ENCODE results near the gene ABLIM1. TPM values are rescaled to one million over a fixed set of nuclear protein-coding genes. Genes with fewer than 3 reads are reported as not detected.
A peak's percentile ranks its signal among the peaks of the same experiment; 100 is the strongest.

ABLIM1 gene
- total RNA-seq, 4 donors from 2014 or later, result 75.2 to 172 (median 110) TPM

DNA sequence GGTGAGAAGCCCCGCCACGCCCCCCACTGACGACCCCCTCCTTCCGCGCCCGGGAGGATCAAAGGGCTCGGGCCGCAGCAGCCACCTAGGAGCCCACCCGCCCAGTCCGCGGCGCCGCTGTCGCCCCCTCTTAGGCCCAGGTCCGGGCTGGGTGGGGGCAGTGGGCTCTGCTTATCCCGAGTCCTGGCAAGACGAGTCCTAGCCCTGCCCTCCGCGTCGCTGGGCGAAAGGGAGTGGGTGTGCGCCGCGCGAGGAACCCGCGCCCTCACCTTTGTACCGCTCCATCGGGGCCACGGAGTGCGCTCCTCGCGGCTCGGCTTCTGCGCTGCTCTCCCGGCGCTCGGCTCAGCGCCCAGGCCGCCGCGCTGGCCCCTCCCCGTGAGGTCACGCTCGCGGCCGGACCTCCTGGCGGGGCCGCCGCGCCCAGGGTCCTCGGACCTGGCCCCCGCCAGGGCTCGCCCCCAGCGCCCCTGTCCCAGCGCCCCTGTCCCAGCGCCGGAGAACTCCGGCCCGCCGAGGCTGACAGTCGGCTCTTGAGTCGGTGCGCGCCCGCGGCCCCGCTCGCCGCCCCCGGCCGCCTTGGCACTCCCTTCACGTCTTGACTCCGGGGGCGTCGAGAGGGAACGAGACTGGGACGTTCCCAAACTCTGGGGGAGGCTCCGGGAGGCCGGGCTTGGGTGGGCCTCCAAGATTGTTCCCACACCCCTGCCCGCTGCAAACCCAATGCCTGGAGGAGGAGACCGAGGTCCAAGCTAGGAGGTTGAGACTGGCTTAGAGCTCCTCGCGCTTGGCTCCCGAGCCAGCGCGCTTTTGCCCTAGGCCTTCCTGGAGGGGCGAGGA lies 253.7 kb downstream of the ABLIM1 start, which contains the start of gene AFAP1L2:
TSS of gene AFAP1L2 (minus strand) at position 332 of the 840 bp plus-strand sequence. CDS start at position 285, 47 bp downstream.
- peak; percentile 75 for ATAC-seq
- TF ChIP-seq POLR2AphosphoS5 (IDR thresholded peaks at IDR 0.05) (peak; percentile 54), POLR2A (IDR thresholded peaks at IDR 0.05) (peak; percentile 48 to 52), EP300 (IDR thresholded peaks at IDR 0.05) (no peak)
- TF ChIP-seq, protein P1, sequence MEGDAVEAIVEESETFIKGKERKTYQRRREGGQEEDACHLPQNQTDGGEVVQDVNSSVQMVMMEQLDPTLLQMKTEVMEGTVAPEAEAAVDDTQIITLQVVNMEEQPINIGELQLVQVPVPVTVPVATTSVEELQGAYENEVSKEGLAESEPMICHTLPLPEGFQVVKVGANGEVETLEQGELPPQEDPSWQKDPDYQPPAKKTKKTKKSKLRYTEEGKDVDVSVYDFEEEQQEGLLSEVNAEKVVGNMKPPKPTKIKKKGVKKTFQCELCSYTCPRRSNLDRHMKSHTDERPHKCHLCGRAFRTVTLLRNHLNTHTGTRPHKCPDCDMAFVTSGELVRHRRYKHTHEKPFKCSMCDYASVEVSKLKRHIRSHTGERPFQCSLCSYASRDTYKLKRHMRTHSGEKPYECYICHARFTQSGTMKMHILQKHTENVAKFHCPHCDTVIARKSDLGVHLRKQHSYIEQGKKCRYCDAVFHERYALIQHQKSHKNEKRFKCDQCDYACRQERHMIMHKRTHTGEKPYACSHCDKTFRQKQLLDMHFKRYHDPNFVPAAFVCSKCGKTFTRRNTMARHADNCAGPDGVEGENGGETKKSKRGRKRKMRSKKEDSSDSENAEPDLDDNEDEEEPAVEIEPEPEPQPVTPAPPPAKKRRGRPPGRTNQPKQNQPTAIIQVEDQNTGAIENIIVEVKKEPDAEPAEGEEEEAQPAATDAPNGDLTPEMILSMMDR (IDR thresholded peaks at IDR 0.05), result no peak
- Histone ChIP-seq H3K36me3 (no peaks in the 10 kb centered on the region), H3K27me3 (peaks cover 26% of the 10 kb centered on the region), H3K4me3 (peak within 1 kb of the TSS; percentile 42 to 69), H3K27ac (peak within 1 kb of the TSS; percentile 11 to 82 (median 71)), H3K4me1 (peaks cover 0 to 57% (median 7%) of the 10 kb centered on the region in 3 donors), H3K9me3 (no peaks in the 10 kb centered on the region)
- no CpG with 5 or more reads among the region's 88 CpGs for WGBS, 2 donors (ENCODE audit: low coverage in 1 of 2)

DNA sequence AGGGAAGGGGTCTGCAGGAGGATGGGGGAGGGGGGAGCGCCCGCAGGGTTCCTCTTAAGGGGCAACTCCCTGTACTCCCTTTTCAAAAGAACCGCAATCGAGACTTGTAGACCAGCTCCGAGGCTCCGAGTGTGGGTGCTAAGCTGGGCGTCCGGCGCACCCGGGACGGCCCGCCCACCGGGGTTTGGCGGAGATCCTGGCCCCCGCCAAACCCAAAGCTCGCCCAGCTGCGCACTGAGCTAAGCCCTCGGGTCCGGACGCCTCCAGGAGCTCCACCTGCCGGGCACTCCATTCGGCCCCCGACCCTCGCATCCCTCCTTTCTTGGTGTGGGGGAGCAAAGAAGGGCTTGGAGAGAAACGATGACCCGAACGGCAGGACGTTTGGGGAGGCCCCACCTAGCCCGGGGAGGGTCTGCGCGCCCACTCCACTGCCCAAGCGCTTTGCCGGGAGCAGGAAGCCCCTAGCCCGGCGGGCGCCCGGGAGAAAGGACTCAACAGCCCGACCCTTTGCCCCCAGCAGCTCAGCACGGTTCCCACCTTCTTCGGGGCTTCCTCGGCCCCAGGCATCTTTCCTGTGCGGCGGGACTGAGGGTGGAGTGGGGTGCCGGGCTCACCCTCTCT lies 254.4 kb downstream of the ABLIM1 start:
- H3K27ac ChIP-seq, result peak overlapping the region; percentile 11 to 82 (median 71)
- 0% methylated on average over 1 of the region's 44 CpGs; no CpG with 5 or more reads in 1 of the 2 donors for WGBS, 2 donors (ENCODE audit: low coverage in 1 of 2)
- peaks cover 26% of the 10 kb centered on the region for H3K27me3 ChIP-seq
- H3K4me1 ChIP-seq, result peaks cover 0 to 64% (median 10%) of the 10 kb centered on the region in 3 donors
- H3K4me3 ChIP-seq, result peak overlapping the region; percentile 42 to 69
- TF ChIP-seq POLR2AphosphoS5 (IDR thresholded peaks at IDR 0.05) (peak; percentile 17), EP300 (IDR thresholded peaks at IDR 0.05) (no peak), POLR2A (IDR thresholded peaks at IDR 0.05) (no peak)
- TF ChIP-seq, protein P1 (IDR thresholded peaks at IDR 0.05), result peak in 2 of 4 experiments; percentile 47 to 60
- H3K36me3 ChIP-seq, result no peaks in the 10 kb centered on the region
- peak; percentile 42 for ATAC-seq
- H3K9me3 ChIP-seq, result no peaks in the 10 kb centered on the region

DNA sequence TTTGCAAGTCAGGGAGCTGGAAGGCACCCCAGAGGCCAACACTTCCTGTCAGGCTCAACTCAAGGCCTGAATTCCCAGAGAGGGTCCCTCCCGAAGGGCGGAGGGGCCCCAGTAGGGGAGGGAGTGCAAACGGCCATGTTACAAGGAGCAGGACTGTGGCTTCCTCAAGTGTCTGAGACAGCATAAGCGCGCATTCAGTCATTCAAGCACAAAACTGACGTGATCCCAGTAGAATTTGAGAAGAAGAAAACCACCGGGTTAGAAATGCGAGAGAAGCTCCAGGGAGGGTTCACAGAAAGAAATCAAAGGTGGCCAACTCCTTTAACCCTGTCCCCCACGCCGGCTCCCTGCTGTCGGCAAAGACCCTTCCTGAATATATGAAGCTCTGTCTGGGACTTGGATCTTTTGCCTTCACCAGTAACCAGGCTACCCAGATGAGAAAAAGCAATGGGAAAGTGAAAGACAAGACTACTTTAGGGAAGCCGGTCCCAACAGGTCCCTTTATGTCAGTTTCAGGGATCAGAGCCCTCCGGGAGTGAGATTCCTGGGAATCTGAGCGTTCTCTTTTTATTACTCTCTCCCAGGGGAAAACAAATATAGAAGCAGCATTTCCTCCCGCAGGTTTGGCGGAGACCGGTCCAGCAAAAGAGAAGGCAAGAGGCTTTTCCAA lies 255.1 kb downstream of the ABLIM1 start:
- WGBS, 2 donors (ENCODE audit: low coverage in 1 of 2), result 6 to 22% methylated on average over 14 to 16 of the region's 17 CpGs
- Histone ChIP-seq H3K9me3 (no peaks in the 10 kb centered on the region), H3K27ac (peak overlapping the region; percentile 11 to 82 (median 71)), H3K4me3 (peak overlapping the region; percentile 42 to 69), H3K36me3 (no peaks in the 10 kb centered on the region), H3K27me3 (peaks cover 26% of the 10 kb centered on the region), H3K4me1 (peaks cover 0 to 70% (median 10%) of the 10 kb centered on the region in 3 donors)
- TF ChIP-seq, protein P1 (IDR thresholded peaks at IDR 0.05), result no peak
- TF ChIP-seq POLR2AphosphoS5 (IDR thresholded peaks at IDR 0.05), result no peak
- no peak for TF ChIP-seq EP300 (IDR thresholded peaks at IDR 0.05)
- TF ChIP-seq POLR2A (IDR thresholded peaks at IDR 0.05), result no peak
- no peak for ATAC-seq

DNA sequence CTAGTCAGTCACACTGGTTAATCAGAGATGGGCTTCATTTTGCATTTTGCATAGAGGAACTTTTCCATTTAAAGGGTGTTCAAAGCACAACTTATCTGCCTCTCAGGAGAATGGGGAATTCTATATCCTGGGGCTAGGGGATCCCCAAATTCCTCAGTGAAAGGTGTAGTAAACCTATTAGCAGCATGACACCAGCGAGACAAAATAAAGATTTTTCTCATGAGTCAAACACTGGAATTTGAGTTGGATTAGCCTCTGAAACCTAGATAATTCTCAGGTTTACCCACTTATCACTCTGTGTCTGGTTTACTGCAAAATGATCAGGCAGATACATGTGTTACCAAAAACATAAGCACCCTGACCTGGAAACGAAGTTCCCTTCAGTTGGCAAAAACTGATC lies 255.8 kb downstream of the ABLIM1 start:
- peaks cover 0 to 78% (median 10%) of the 10 kb centered on the region in 3 donors for H3K4me1 ChIP-seq
- ATAC-seq, result no peak
- peak overlapping the region in 1 of 2 donors; percentile 69 for H3K4me3 ChIP-seq
- 37 to 47% methylated on average over 2 of the region's 2 CpGs for WGBS, 2 donors (ENCODE audit: low coverage in 1 of 2)
- H3K36me3 ChIP-seq, result no peaks in the 10 kb centered on the region
- H3K27me3 ChIP-seq, result peaks cover 26% of the 10 kb centered on the region
- TF ChIP-seq EP300 (IDR thresholded peaks at IDR 0.05) (no peak), POLR2A (IDR thresholded peaks at IDR 0.05) (no peak), POLR2AphosphoS5 (IDR thresholded peaks at IDR 0.05) (no peak)
- TF ChIP-seq, protein P1 (IDR thresholded peaks at IDR 0.05), result no peak
- H3K27ac ChIP-seq, result peak overlapping the region; percentile 11 to 82 (median 71)
- no peaks in the 10 kb centered on the region for H3K9me3 ChIP-seq
